B cell (primary cell): ENCODE data around the gene ZFPM1. TPM values are rescaled to one million over a fixed set of nuclear protein-coding genes. Genes with fewer than 3 reads are reported as not detected.

Experiments
- ATAC-seq: fragments of 200-7000 bp; cut with Tn5 transposase; one replicate; pipeline ENCODE4 v1.10.0; 2021; ENCODE audit warnings: low read depth, mild to moderate bottlenecking, moderate number of reproducible peaks, moderate library complexity
- CTCF ChIA-PET: fragments of 350-600 bp; sonication (Branson Sonifier 250); formaldehyde crosslinking; loops from one replicate; lab custom pipeline; 2021; ENCODE audit warnings: antibody characterized with exemption, inconsistent platforms; lab: Charles Lee
- POLR2A ChIA-PET: fragments of 350-600 bp; sonication (Branson Sonifier 250); formaldehyde crosslinking; loops from one replicate; lab custom pipeline; 2021; ENCODE audit warnings: antibody characterized with exemption; lab: Charles Lee
- DNase-seq: peaks from one replicate; pipeline ENCODE4 v3.0.0; 2013
- H2AFZ ChIP-seq: 2 replicates; pipeline ENCODE4 v1.6.1; 2012; ENCODE audit warnings: mild to moderate bottlenecking, low read depth, low read length; ENCODE audit not compliant: insufficient read depth, poor library complexity, severe bottlenecking
- H3K27ac ChIP-seq, 2 donors: 1 replicate in 1 of 2; 2 replicates in 1 of 2; pipeline ENCODE4 v1.5.1; 2012 to 2013; ENCODE audit warnings: low read length in 2 of 2, mild to moderate bottlenecking in 2 of 2, moderate library complexity in 1 of 2
- H3K27me3 ChIP-seq, 4 experiments: fragments of 200-600 bp in 1 of 4; sonication (generic) in 1 of 4; replicated peaks in 1 of 4; 1 replicate in 2 of 4; 2 replicates in 2 of 4; pipeline versions ENCODE4 v1.6.1 to v1.7.0; 2013 to 2016; ENCODE audit warnings: low read length in 3 of 4, mild to moderate bottlenecking in 2 of 4, mixed read lengths in 1 of 4, moderate library complexity in 1 of 4; ENCODE audit not compliant: insufficient read depth in 4 of 4, control insufficient read depth in 3 of 4; ENCODE audit errors: control extremely low read depth in 1 of 4
- H3K36me3 ChIP-seq, 2 experiments: replicated peaks in 1 of 2; 1 replicate in 1 of 2; 2 replicates in 1 of 2; pipeline versions ENCODE4 v1.6.1 to v1.7.1; 2013; ENCODE audit warnings: low read length in 1 of 2; ENCODE audit not compliant: insufficient read depth in 2 of 2, control insufficient read depth in 1 of 2; ENCODE audit errors: control extremely low read depth in 1 of 2, extremely low read depth in 1 of 2
- H3K4me1 ChIP-seq, 2 donors: fragments of 200-600 bp in 1 of 2; sonication (generic) in 1 of 2; 1 replicate in 1 of 2; 2 replicates in 1 of 2; pipeline versions ENCODE4 v1.5.1 to v1.6.1; 2013 to 2017; ENCODE audit warnings: low read length in 2 of 2; ENCODE audit not compliant: control insufficient read depth in 2 of 2, insufficient read depth in 2 of 2
- H3K4me2 ChIP-seq: replicated peaks from 2 replicates; pipeline ENCODE3; 2012; ENCODE audit warnings: mild to moderate bottlenecking, low read depth, low read length; ENCODE audit not compliant: poor library complexity, severe bottlenecking
- H3K4me3 ChIP-seq, 5 experiments: fragments of 200-600 bp in 1 of 5; sonication (generic) in 1 of 5; 1 replicate in 3 of 5; 2 replicates in 2 of 5; pipeline versions ENCODE4 v1.5.1 to v1.7.0; 2011 to 2016; ENCODE audit warnings: low read length in 4 of 5, mild to moderate bottlenecking in 4 of 5, low read depth in 2 of 5, control low read depth in 1 of 5, moderate library complexity in 1 of 5; ENCODE audit not compliant: insufficient read depth in 1 of 5; ENCODE audit errors: control extremely low read depth in 1 of 5, extremely low read depth in 1 of 5
- H3K79me2 ChIP-seq: fragments of 200-600 bp; sonication (generic); one replicate; pipeline ENCODE4 v1.6.0; 2016; ENCODE audit warnings: low read length; ENCODE audit not compliant: control insufficient read depth, insufficient read depth
- H3K9ac ChIP-seq: fragments of 200-600 bp; sonication (generic); 2 replicates; pipeline ENCODE4 v1.6.1; 2017; ENCODE audit warnings: mild to moderate bottlenecking, low read length, moderate library complexity
- H3K9me3 ChIP-seq, 3 donors: one replicate each; pipeline versions ENCODE4 v1.6.1 to v1.7.1; 2013; ENCODE audit warnings: low read length in 2 of 3; ENCODE audit not compliant: control insufficient read depth in 2 of 3, insufficient read depth in 1 of 3; ENCODE audit errors: control extremely low read depth in 1 of 3
- H4K20me1 ChIP-seq: 2 replicates; pipeline ENCODE4 v1.6.0; 2012; ENCODE audit warnings: mild to moderate bottlenecking, low read length; ENCODE audit not compliant: insufficient read depth, control insufficient read depth, poor library complexity, severe bottlenecking
- H3K27ac Mint-ChIP-seq: one replicate; pipeline ENCODE4 v1.8.0; 2021; ENCODE audit warnings: mixed read lengths
- H3K27me3 Mint-ChIP-seq: one replicate; pipeline ENCODE4 v1.8.0; 2021; ENCODE audit warnings: mixed read lengths
- H3K4me1 Mint-ChIP-seq: one replicate; pipeline ENCODE4 v1.8.0; 2021; ENCODE audit warnings: mixed read lengths
- H3K4me3 Mint-ChIP-seq: one replicate; pipeline ENCODE4 v1.8.0; 2021; ENCODE audit warnings: mixed read lengths
- H3K9me3 Mint-ChIP-seq: one replicate; pipeline ENCODE4 v1.8.0; 2022; ENCODE audit warnings: mixed read lengths; ENCODE audit not compliant: insufficient read depth
- CTCF ChIP-seq: fragments of 200-600 bp; IDR thresholded peaks from one replicate; pipeline ENCODE4 v1.8.0; 2022; ENCODE audit warnings: antibody characterized with exemption, mild to moderate bottlenecking
- EZH2 ChIP-seq: IDR thresholded peaks from 2 replicates; pipeline ENCODE4 v1.6.1; 2012; ENCODE audit warnings: borderline replicate concordance, low read depth, mild to moderate bottlenecking, moderate library complexity, low read length; ENCODE audit not compliant: insufficient read depth, poor library complexity, severe bottlenecking
- WGBS: methylation state at CpG from one replicate; pipeline ENCODE4 v1.1.5; 2013; ENCODE audit warnings: missing lambda C conversion rate; ENCODE audit not compliant: insufficient coverage; 5-methylcytosine and 5-hydroxymethylcytosine counted together
- intact Hi-C: fragments of 100-400 bp; cut with micrococcal nuclease; formaldehyde crosslinking; loops from one replicate; pipeline ENCODE4 v1.10.0; 2022
- polyA plus RNA-seq: library from polyadenylated mRNA; depleted of rRNA; stranded (reverse); fragments of >200 nt; gene quantifications from 2 replicates; pipeline ENCODE4 v1.2.3, GENCODE V29; 2012
- total RNA-seq, 2 donors: library from RNA; stranded (reverse); fragments of 120-200 nt in 1 of 2; gene quantifications; 1 replicate in 1 of 2; 2 replicates in 1 of 2; pipeline versions ENCODE4 v1.2.3 to v1.2.4, GENCODE V29; 2013 to 2022

Gene ZFPM1
- total and polyA plus RNA-seq, 2 donors (not counting 1 experiment from before 2014, with no cell fraction given): 4.3 to 34.6 TPM

GRCh38 chr16:88463411-88463810 lies 10.3 kb downstream of the ZFPM1 start:
- Histone ChIP-seq H3K27ac (no peak overlapping the region), H3K4me3 (no peak overlapping the region), H2AFZ (no peak overlapping the region), H3K4me1 (peaks cover 44 to 83% of the 10 kb centered on the region in 2 donors), H3K36me3 (no peaks in the 10 kb centered on the region), H3K9me3 (no peaks in the 10 kb centered on the region), H4K20me1 (peaks cover 73% of the 10 kb centered on the region), H3K79me2 (peaks cover 70% of the 10 kb centered on the region), H3K4me2 (peak overlapping the region; percentile 40), H3K9ac (no peak overlapping the region), H3K27me3 (no peaks in the 10 kb centered on the region)
- 92% methylated on average over 16 of the region's 16 CpGs for WGBS
- TF ChIP-seq CTCF (no peak), EZH2 (no peak)
- intact Hi-C loops: no loop called here
- POLR2A ChIA-PET: no interaction called here
- peaks cover 61% of the 10 kb centered on the region for H3K4me1 Mint-ChIP-seq
- DNase-seq: no peak
- CTCF ChIA-PET: no interaction called here
- no peak overlapping the region for H3K4me3 Mint-ChIP-seq
- ATAC-seq: no peak
- H3K9me3 Mint-ChIP-seq: no peaks in the 10 kb centered on the region
- H3K27me3 Mint-ChIP-seq: no peaks in the 10 kb centered on the region
- H3K27ac Mint-ChIP-seq: peak overlapping the region; percentile 50

GRCh38 chr16:88464447-88465318 lies 11.6 kb downstream of the ZFPM1 start:
- Mint-ChIP-seq H3K27ac (peak overlapping the region; percentile 32), H3K27me3 (no peaks in the 10 kb centered on the region), H3K4me1 (peaks cover 62% of the 10 kb centered on the region), H3K4me3 (no peak overlapping the region), H3K9me3 (no peaks in the 10 kb centered on the region)
- no peak overlapping the region for H2AFZ ChIP-seq
- intact Hi-C loops: no loop called here
- ChIA-PET POLR2A (interaction anchor here (0.6 to 0.9 kb wide), 2 partner anchors 15 to 396 kb away, joined by 3 to 9 read pairs; no protein-coding TSS in a partner anchor), CTCF (interaction anchor here (1.4 to 1.9 kb wide), 2 partner anchors 15 to 393 kb away, joined by 3 to 5 read pairs; no protein-coding TSS in a partner anchor)
- no peak overlapping the region for H3K27ac ChIP-seq
- H3K79me2 ChIP-seq: peaks cover 64% of the 10 kb centered on the region
- H3K9me3 ChIP-seq: no peaks in the 10 kb centered on the region
- no peak overlapping the region for H3K9ac ChIP-seq
- H4K20me1 ChIP-seq: peaks cover 69% of the 10 kb centered on the region
- H3K4me1 ChIP-seq: peaks cover 53 to 85% of the 10 kb centered on the region in 2 donors
- no peaks in the 10 kb centered on the region for H3K36me3 ChIP-seq
- 64% methylated on average over 17 of the region's 25 CpGs for WGBS
- DNase-seq (no peak), ATAC-seq (peak; percentile 26)
- H3K4me3 ChIP-seq: no peak overlapping the region
- peak overlapping the region; percentile 74 for H3K4me2 ChIP-seq
- TF ChIP-seq EZH2: no peak
- TF ChIP-seq CTCF: no peak
- no peaks in the 10 kb centered on the region for H3K27me3 ChIP-seq
